GM12878 (cell line): ENCODE data around the gene SNX22. TPM values are rescaled to one million over a fixed set of nuclear protein-coding genes. Genes with fewer than 3 reads are reported as not detected.

Source experiments
- ATAC-seq: fragments of 200-7000 bp; cut with Tn5 transposase; 3 replicates; pipeline ENCODE4 v1.9.1; 2020; ENCODE audit warnings: mild to moderate bottlenecking, moderate library complexity
- BruUV-seq: library from RNA; stranded (reverse); fragments of 400-500 nt; replicated peaks from 2 replicates; lab custom pipeline; 2021; lab: Mats Ljungman, UMichigan
- CTCF ChIA-PET: fragments of 300-600 bp; sonication (Branson Sonifier 250); formaldehyde crosslinking; extraction: SDS; loops from one replicate; lab custom pipeline; 2021; ENCODE audit warnings: inconsistent platforms; lab: Yijun Ruan, JAX
- POLR2A ChIA-PET: fragments of 350-600 bp; formaldehyde crosslinking; extraction: SDS; loops from one replicate; lab custom pipeline; 2021; ENCODE audit warnings: inconsistent platforms; lab: Charles Lee
- RAD21 ChIA-PET: fragments of 300-600 bp; sonication (Branson Sonifier 250); formaldehyde crosslinking; loops from one replicate; lab custom pipeline; 2023; ENCODE audit warnings: antibody characterized with exemption; ENCODE audit not compliant: unreplicated experiment; lab: Charles Lee
- SMC1A ChIA-PET: fragments of 300-600 bp; sonication (Branson Sonifier 250); formaldehyde crosslinking; loops from one replicate; lab custom pipeline; 2023; ENCODE audit not compliant: unreplicated experiment, uncharacterized antibody; lab: Charles Lee
- DNase-seq: peaks from one replicate; pipeline ENCODE4 v3.0.0-alpha.2; 2011; ENCODE audit warnings: low read depth, low spot score
- FAIRE-seq: peaks from 3 replicates; lab custom pipeline; 2011; peaks lifted over from hg19 to GRCh38; lab: Jason Lieb, UNC
- H2AFZ ChIP-seq: 2 replicates; pipeline ENCODE4 v1.6.0; 2011; ENCODE audit warnings: low read depth, low read length, control low read depth; ENCODE audit not compliant: control insufficient read depth
- H3K27ac ChIP-seq: 2 replicates; pipeline ENCODE4 v1.5.1; 2011; ENCODE audit warnings: control low read depth; ENCODE audit not compliant: control insufficient read depth, insufficient read depth
- H3K27me3 ChIP-seq, 2 experiments: replicated peaks in 1 of 2; 2 replicates each; pipeline versions ENCODE4 v1.6.0 to v1.6.1; 2011; ENCODE audit warnings: low read length in 1 of 2; ENCODE audit not compliant: control insufficient read depth in 2 of 2, insufficient read depth in 2 of 2
- H3K36me3 ChIP-seq, 2 experiments: 2 replicates each; pipeline ENCODE4 v1.5.1; 2011; ENCODE audit warnings: low read length in 1 of 2; ENCODE audit not compliant: control insufficient read depth in 2 of 2, insufficient read depth in 2 of 2
- H3K4me1 ChIP-seq: 2 replicates; pipeline ENCODE4 v1.6.1; 2011; ENCODE audit warnings: mild to moderate bottlenecking, low read length, moderate library complexity, mixed read lengths; ENCODE audit not compliant: control insufficient read depth, insufficient read depth
- H3K4me2 ChIP-seq: 2 replicates; pipeline ENCODE4 v1.6.0; 2011; ENCODE audit warnings: control low read depth; ENCODE audit not compliant: control insufficient read depth, insufficient read depth
- H3K4me3 ChIP-seq: fragments of 200-600 bp; sonication (generic); 2 replicates; pipeline ENCODE4 v1.5.1; 2016
- H3K79me2 ChIP-seq: 2 replicates; pipeline ENCODE4 v1.6.0; 2011; ENCODE audit warnings: low read length; ENCODE audit not compliant: control insufficient read depth, insufficient read depth
- H3K9ac ChIP-seq: 2 replicates; pipeline ENCODE4 v1.8.0; 2011; ENCODE audit warnings: low read length, control low read depth, mixed read lengths; ENCODE audit not compliant: control insufficient read depth, insufficient read depth
- H3K9me3 ChIP-seq: replicated peaks from 3 replicates; pipeline ENCODE4 v1.5.1; 2011; ENCODE audit warnings: mild to moderate bottlenecking, low read length; ENCODE audit not compliant: control insufficient read depth, insufficient read depth
- H4K20me1 ChIP-seq: 2 replicates; pipeline ENCODE4 v1.6.0; 2011; ENCODE audit not compliant: control insufficient read depth, insufficient read depth
- BHLHE40 ChIP-seq, 2 experiments: fragments of 450-650 bp in 1 of 2; IDR thresholded peaks; 2 replicates each; pipeline ENCODE4 v1.6.1; 2011 to 2017; ENCODE audit warnings: low read depth in 2 of 2, borderline replicate concordance in 1 of 2, improper control_type of control experiment in 1 of 2, low read length in 1 of 2, mild to moderate bottlenecking in 1 of 2
- MTA2 ChIP-seq: fragments of 450-650 bp; IDR thresholded peaks from 2 replicates; pipeline ENCODE4 v1.6.1; 2016; ENCODE audit warnings: low read depth, mild to moderate bottlenecking, moderate library complexity
- POLR2AphosphoS5 ChIP-seq: IDR thresholded peaks from 2 replicates; pipeline ENCODE4 v1.6.1; 2011; ENCODE audit warnings: mild to moderate bottlenecking, low read length, inconsistent platforms
- POU2F2 ChIP-seq: IDR thresholded peaks from 3 replicates; pipeline ENCODE4 v1.6.1; 2011; ENCODE audit warnings: low read depth, mild to moderate bottlenecking, low read length, borderline replicate concordance
- RCOR1 ChIP-seq: conservative IDR thresholded peaks from 2 replicates; pipeline ENCODE4 v1.6.1; 2012; ENCODE audit warnings: low read depth, low read length, improper control_type of control experiment
- SRF ChIP-seq, 2 experiments: IDR thresholded peaks; 2 replicates each; pipeline ENCODE4 v1.6.1; 2011; ENCODE audit warnings: low read depth in 2 of 2, low read length in 2 of 2, mild to moderate bottlenecking in 1 of 2, moderate library complexity in 1 of 2
- WGBS: methylation state at CpG from one replicate; pipeline ENCODE4 v1.1.6; 2016; ENCODE audit warnings: low lambda C conversion rate; ENCODE audit not compliant: insufficient replicate concordance, insufficient coverage; ENCODE audit errors: missing lambda C conversion rate; 5-methylcytosine and 5-hydroxymethylcytosine counted together
- in situ Hi-C: fragments of 300-500 bp; cut with MboI; formaldehyde crosslinking; loops from 9 replicates; pipeline ENCODE4 v1.14.3; 2018; ENCODE audit warnings: mixed read lengths
- intact Hi-C: fragments of 100-400 bp; cut with micrococcal nuclease; formaldehyde crosslinking; loops from one replicate; pipeline ENCODE4 v1.14.2; 2022; ENCODE audit not compliant: unreplicated experiment
- polyA plus RNA-seq, 11 experiments: library from polyadenylated mRNA; depleted of rRNA in 4 of 11; unstranded in 6 of 11; stranded (reverse) in 5 of 11; fragments of >200 nt; fragmentation: Nextera tagmentation in 4 of 11; fragmentation: Illumina TruSeq in 1 of 11; extraction: Ambion mirVana in 4 of 11; extraction: Trizol in 1 of 11; gene quantifications; 1 replicate in 1 of 11; 2 replicates in 10 of 11; pipeline versions ENCODE4 v1.2.1 to v1.2.3, GENCODE V29; 2011 to 2016; ENCODE audit warnings: inconsistent platforms in 2 of 11, missing spikeins in 2 of 11, low read depth in 1 of 11
- total RNA-seq, 4 experiments: library from RNA; depleted of rRNA in 3 of 4; stranded (reverse); fragments of >200 nt in 3 of 4; fragmentation: Illumina TruSeq in 1 of 4; extraction: Trizol in 1 of 4; gene quantifications; 2 replicates each; pipeline versions ENCODE4 v1.2.1 to v1.2.3, GENCODE V29; 2013 to 2021
- TF ChIP-seq, protein P1 (sequence below), 3 experiments: IDR thresholded peaks in 2 of 3; conservative IDR thresholded peaks in 1 of 3; 2 replicates each; pipeline ENCODE4 v1.5.1; 2011; ENCODE audit warnings: low read depth in 3 of 3, low read length in 3 of 3, mild to moderate bottlenecking in 3 of 3, control low read depth in 2 of 3, moderate library complexity in 2 of 3, inconsistent platforms in 1 of 3, mixed read lengths in 1 of 3; ENCODE audit not compliant: control insufficient read depth in 2 of 3, insufficient read depth in 1 of 3; ENCODE audit errors: extremely low read depth in 1 of 3
- TF ChIP-seq, protein P2 (sequence below): fragments of 450-650 bp; IDR thresholded peaks from 2 replicates; pipeline ENCODE4 v1.6.1; 2016; ENCODE audit warnings: mild to moderate bottlenecking, moderate library complexity, borderline replicate concordance

Gene SNX22
- total and polyA plus RNA-seq, 10 of the 15 experiments (the other 5 are each of a cell fraction or from before 2014, with no cell fraction given) = 4.4 to 29.0 (median 8.7) TPM

DNA sequence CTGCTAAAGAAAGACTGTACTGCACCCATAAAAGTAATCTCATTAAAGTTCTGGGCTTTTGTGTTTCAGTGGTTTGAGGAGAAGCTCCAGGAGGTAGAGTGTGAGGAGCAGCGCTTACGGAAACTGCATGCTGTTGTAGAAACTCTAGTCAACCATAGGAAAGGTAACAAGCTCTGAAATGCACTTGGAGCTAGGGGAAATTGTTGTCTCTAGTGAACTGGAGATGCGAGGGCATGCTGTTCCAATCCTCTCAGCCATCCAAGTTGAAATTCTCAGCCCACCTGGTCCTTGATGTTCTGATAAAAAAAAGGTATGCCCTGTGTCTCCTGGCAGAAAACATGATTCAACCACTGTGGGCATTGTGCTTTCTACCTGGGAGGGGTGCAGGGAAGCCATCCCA lies 21.4 kb upstream of the SNX22 start:
- RAD21 ChIA-PET = no interaction called here
- 95% methylated on average over 3 of the region's 3 CpGs for WGBS

DNA sequence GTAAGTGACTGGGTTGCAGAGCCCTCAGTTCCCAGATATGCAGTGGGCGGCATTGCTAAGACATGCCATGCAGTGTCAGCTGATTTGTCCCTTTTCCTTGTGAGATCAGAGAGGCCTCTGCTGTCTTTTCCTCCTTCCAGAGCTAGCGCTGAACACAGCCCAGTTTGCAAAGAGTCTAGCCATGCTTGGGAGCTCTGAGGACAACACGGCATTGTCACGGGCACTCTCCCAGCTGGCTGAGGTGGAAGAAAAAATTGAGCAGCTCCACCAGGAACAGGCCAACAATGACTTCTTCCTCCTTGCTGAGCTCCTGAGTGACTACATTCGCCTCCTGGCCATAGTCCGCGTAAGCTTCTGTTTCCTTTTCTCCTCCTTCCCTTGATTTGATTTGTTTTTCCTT lies 20.0 kb upstream of the SNX22 start:
- DNase-seq (no peak), ATAC-seq (no peak), FAIRE-seq (no peak)
- no peaks in the 10 kb centered on the region for H3K4me1 ChIP-seq
- H2AFZ ChIP-seq = no peak overlapping the region
- no peak overlapping the region for H3K9ac ChIP-seq
- no peak overlapping the region for H3K4me2 ChIP-seq
- no TSS peak for BruUV-seq
- ChIA-PET RAD21 (interaction anchor here (1.2 kb wide), 1 partner anchor 65 kb away, joined by 3 read pairs; no protein-coding TSS in a partner anchor), POLR2A (interaction anchor here (1.1 to 1.8 kb wide), 3 partner anchors 9 to 30 kb away, joined by 3 to 11 read pairs (median 4); no protein-coding TSS in a partner anchor), SMC1A (interaction anchor here (0.6 to 2.5 kb wide), 3 partner anchors 14 to 79 kb away, joined by 3 to 7 read pairs (median 4); no protein-coding TSS in a partner anchor), CTCF (interaction anchor here (0.7 to 2.1 kb wide), 10 partner anchors 9 to 597 kb away, joined by 3 to 9 read pairs (median 4); no protein-coding TSS in a partner anchor)
- WGBS = 91% methylated on average over 7 of the region's 7 CpGs
- no peaks in the 10 kb centered on the region for H4K20me1 ChIP-seq
- no peak overlapping the region for H3K27ac ChIP-seq
- in situ Hi-C loops = no loop called here
- H3K9me3 ChIP-seq = no peaks in the 10 kb centered on the region
- intact Hi-C loops = no loop called here
- peaks cover 34 to 50% of the 10 kb centered on the region in 2 experiments for H3K36me3 ChIP-seq
- no peaks in the 10 kb centered on the region for H3K79me2 ChIP-seq
- H3K4me3 ChIP-seq = no peak overlapping the region
- TF ChIP-seq POU2F2 = no peak
- no peak for TF ChIP-seq POLR2AphosphoS5
- TF ChIP-seq MTA2 = no peak
- TF ChIP-seq, protein P1, sequence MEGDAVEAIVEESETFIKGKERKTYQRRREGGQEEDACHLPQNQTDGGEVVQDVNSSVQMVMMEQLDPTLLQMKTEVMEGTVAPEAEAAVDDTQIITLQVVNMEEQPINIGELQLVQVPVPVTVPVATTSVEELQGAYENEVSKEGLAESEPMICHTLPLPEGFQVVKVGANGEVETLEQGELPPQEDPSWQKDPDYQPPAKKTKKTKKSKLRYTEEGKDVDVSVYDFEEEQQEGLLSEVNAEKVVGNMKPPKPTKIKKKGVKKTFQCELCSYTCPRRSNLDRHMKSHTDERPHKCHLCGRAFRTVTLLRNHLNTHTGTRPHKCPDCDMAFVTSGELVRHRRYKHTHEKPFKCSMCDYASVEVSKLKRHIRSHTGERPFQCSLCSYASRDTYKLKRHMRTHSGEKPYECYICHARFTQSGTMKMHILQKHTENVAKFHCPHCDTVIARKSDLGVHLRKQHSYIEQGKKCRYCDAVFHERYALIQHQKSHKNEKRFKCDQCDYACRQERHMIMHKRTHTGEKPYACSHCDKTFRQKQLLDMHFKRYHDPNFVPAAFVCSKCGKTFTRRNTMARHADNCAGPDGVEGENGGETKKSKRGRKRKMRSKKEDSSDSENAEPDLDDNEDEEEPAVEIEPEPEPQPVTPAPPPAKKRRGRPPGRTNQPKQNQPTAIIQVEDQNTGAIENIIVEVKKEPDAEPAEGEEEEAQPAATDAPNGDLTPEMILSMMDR (IDR thresholded peaks at IDR 0.05 in 2 of 3, conservative IDR thresholded peaks at IDR 0.05 in 1 of 3; ENCODE audit: control insufficient read depth in 2 of 3, extremely low read depth in 1 of 3, insufficient read depth in 1 of 3, low read depth in 3 of 3, low read length in 3 of 3) = no peak
- TF ChIP-seq, protein P2, sequence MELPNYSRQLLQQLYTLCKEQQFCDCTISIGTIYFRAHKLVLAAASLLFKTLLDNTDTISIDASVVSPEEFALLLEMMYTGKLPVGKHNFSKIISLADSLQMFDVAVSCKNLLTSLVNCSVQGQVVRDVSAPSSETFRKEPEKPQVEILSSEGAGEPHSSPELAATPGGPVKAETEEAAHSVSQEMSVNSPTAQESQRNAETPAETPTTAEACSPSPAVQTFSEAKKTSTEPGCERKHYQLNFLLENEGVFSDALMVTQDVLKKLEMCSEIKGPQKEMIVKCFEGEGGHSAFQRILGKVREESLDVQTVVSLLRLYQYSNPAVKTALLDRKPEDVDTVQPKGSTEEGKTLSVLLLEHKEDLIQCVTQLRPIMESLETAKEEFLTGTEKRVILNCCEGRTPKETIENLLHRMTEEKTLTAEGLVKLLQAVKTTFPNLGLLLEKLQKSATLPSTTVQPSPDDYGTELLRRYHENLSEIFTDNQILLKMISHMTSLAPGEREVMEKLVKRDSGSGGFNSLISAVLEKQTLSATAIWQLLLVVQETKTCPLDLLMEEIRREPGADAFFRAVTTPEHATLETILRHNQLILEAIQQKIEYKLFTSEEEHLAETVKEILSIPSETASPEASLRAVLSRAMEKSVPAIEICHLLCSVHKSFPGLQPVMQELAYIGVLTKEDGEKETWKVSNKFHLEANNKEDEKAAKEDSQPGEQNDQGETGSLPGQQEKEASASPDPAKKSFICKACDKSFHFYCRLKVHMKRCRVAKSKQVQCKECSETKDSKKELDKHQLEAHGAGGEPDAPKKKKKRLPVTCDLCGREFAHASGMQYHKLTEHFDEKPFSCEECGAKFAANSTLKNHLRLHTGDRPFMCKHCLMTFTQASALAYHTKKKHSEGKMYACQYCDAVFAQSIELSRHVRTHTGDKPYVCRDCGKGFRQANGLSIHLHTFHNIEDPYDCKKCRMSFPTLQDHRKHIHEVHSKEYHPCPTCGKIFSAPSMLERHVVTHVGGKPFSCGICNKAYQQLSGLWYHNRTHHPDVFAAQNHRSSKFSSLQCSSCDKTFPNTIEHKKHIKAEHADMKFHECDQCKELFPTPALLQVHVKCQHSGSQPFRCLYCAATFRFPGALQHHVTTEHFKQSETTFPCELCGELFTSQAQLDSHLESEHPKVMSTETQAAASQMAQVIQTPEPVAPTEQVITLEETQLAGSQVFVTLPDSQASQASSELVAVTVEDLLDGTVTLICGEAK = no peak
- no peak for TF ChIP-seq RCOR1
- TF ChIP-seq BHLHE40 (IDR thresholded peaks at IDR 0.05; ENCODE audit: borderline replicate concordance in 1 of 2, low read depth in 2 of 2, low read length in 1 of 2) = no peak
- no peaks in the 10 kb centered on the region for H3K27me3 ChIP-seq

More for the DNA sequence above, 21.4 kb upstream of the SNX22 start:
- intact Hi-C loops = no loop called here
- no TSS peak for BruUV-seq
- Histone ChIP-seq H3K36me3 (peaks cover 27 to 49% of the 10 kb centered on the region in 2 experiments), H3K27me3 (no peaks in the 10 kb centered on the region), H4K20me1 (no peaks in the 10 kb centered on the region), H3K27ac (no peak overlapping the region), H3K9ac (no peak overlapping the region), H3K79me2 (no peaks in the 10 kb centered on the region), H3K4me1 (no peaks in the 10 kb centered on the region), H3K4me2 (no peak overlapping the region), H3K4me3 (no peak overlapping the region), H2AFZ (no peak overlapping the region), H3K9me3 (no peaks in the 10 kb centered on the region; the same call in 2 of the 3 replicates)
- FAIRE-seq (no peak), DNase-seq (no peak), ATAC-seq (no peak)
- in situ Hi-C loops = no loop called here
- no peak for TF ChIP-seq SRF (IDR thresholded peaks at IDR 0.05; ENCODE audit: low read depth in 2 of 2, low read length in 2 of 2)
- SMC1A ChIA-PET = interaction anchor here (0.9 to 2.5 kb wide), 2 partner anchors 23 to 535 kb away, joined by 3 to 7 read pairs; no protein-coding TSS in a partner anchor
- POLR2A ChIA-PET = interaction anchor here (0.6 to 1.3 kb wide), 3 partner anchors 15 to 203 kb away, joined by 3 to 5 read pairs (median 3); no protein-coding TSS in a partner anchor
- CTCF ChIA-PET = interaction anchor here (0.7 to 1.0 kb wide), 4 partner anchors 9 to 145 kb away, joined by 3 to 5 read pairs (median 3); no protein-coding TSS in a partner anchor
